GM18505 (cell line): ENCODE measurements around the gene SPRED2.

ENCODE experiments used
- ATAC-seq: cut with Tn5 transposase; IDR thresholded peaks from one replicate; pipeline ENCODE4 v1.9.1; 2021; ENCODE audit not compliant: unreplicated experiment
- POLR2A ChIP-seq: IDR thresholded peaks from 4 replicates; pipeline ENCODE4 v1.6.1; 2011; ENCODE audit warnings: borderline replicate concordance; ENCODE audit not compliant: insufficient read depth, insufficient read length; ENCODE audit errors: extremely low read depth

SPRED2 gene

DNA sequence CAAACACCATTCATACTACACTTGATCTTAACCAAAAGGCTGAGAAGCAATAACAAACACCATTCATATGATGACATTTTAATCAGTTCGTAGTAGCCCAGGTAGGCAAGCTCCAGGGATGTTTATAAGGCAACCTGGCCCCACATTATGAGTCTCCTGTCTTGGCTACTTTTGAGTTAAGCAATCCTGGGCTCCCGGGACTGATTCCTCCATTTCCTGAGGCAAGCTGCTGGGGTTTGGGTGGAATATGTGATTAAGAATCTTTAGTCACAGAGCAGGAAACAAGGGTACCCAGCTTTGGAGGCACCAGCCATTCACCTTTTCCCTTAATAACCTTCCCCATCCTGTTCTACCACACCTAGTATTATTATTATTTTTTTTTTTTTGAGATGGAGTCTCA, 24.5 kb upstream of the SPRED2 start:
- no peak for ATAC-seq
- no peak for TF ChIP-seq POLR2A

DNA sequence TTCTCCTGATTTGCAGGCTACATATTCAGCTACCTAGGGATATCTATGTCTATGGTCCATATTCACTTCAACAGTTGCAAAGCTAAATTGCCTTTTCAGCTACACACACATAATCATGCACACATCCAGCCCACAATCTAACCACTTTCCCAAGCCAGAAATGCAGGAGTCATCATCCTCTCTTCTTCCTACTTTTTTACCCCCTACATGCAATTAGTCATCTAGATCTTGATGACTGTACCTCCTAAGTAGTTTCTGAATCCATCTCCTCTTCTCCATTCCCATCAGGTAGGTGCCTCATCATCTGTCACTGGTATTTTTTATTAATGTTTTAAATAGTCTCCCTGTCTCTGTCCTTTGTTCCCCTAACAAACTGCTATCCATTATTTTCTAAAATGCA, 23.7 kb upstream of the SPRED2 start:
- no peak for TF ChIP-seq POLR2A
- ATAC-seq, result no peak

DNA sequence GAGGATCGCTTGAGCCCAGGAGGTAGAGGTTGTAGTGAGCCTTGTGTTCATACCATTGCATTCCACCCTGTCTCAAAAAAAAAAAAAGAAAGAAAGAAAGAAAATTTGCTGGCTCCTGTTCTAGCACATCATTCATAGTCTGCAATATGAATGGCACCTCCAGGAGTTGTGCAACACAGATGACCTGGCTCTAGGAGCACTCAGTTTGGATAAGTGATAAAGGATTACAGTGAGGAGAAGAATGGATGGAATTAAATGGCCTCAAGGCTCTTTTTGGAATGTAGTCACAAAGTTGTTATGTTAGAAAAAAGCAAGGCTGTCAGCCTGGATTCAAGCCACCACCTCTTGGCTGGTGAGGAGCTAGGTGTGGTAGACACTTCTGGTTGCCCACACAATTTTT, 21.5 kb upstream of the SPRED2 start:
- no peak for TF ChIP-seq POLR2A
- ATAC-seq, result no peak

DNA sequence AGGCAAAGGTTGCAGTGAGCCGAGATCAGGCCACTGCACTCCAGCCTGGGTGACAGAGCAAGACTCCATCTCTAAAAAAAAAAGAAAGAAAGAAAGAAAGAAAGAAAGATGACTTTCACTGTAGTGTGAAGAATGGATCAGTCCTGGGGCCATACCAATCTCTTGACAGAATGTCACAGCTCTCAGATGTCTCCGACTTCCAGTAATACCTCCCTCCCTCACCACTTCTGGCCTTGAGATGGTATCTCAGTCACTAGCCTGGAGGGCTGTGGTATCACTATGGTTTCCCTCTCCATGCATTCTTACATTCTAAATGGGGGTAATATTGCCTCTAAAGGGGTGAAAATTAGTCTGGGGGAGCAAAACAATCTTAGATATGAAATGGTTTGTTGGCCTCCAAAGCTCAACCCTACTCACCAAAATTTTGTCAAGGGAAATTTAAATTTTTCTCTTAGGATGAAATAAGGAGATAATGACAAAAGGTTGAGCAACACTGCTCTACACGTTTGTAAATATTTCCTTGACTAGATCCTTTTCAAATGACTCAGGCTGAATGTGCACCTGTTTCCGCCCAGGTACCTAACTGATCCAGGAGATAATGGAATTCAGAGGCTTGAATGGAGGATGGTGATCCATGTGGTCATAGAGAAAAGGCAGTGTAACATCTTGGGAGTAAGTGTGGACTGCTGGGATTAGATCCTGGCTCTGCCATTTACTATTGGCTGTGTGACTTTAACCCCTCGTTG, 19.9 kb upstream of the SPRED2 start:
- no peak for ATAC-seq
- no peak for TF ChIP-seq POLR2A

DNA sequence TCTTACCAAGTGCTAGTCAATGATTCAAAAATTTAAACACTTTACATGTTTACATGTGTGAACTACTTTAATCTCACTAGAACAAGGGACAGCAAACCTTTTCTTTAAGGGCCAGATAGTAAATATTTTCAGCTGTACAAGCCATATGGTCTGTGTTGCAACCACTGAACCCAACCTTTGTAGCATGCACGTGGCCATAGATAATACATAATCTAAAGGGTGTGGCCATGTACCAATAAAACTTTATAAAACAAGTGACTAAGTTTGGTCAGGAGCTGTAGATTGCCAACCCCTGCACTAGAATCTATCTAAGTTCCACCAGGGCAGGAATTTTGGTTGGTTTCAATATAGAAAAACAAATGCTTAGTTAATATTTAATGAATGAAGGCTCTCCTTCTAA, 18.4 kb upstream of the SPRED2 start:
- no peak for ATAC-seq
- TF ChIP-seq POLR2A, result no peak

DNA sequence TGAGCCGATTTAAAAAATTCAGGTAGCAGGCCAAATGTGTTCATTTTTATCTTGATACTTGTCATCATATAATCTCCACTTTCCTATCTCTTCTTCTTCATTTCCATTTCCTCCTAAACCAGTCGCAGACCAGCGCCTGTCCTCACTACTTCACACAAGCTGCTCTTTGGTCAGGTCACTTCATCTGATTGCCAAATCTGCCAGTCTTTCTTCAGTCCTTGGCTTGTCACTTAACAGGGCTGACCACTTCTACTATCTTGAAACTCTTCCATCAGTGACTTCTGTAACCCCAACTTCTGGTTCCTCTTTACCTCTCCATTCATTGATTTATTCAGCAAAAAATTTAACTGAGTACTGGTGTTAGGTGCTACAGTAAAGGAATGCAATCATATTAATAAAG, 18.0 kb upstream of the SPRED2 start:
- TF ChIP-seq POLR2A, result no peak
- ATAC-seq, result no peak

DNA sequence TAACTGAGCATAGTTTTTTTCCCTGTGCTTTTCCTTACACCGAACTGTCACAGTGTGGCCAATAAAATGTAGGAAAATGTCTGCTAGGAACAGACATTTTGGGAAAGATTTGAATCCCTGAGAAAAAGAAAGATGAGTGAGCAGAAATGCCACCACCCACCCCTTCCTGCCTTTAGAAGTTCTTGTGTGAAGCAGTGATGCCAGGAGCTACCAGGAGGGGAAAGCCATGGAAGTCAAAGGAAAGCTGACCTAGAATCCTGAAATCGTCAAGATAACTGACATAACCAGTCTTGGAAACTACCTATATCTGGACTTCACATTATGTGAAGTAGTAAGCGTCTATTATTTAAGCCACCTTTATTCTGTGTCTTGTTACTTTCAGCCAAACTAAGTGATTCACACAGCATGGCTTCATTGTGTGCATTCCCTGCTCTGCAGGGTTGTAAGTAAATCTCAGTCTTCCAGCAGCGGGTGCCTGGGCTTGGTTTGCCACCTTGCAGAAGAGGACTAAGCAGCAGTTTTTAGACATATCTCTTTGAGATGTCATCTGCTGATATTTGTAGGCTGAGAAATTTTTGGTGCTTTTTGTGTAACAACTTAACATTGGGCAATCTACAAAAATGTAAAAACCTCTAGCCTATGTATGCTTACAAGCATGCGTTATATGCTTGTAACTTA, 11.2 kb upstream of the SPRED2 start:
- no peak for TF ChIP-seq POLR2A
- no peak for ATAC-seq

DNA sequence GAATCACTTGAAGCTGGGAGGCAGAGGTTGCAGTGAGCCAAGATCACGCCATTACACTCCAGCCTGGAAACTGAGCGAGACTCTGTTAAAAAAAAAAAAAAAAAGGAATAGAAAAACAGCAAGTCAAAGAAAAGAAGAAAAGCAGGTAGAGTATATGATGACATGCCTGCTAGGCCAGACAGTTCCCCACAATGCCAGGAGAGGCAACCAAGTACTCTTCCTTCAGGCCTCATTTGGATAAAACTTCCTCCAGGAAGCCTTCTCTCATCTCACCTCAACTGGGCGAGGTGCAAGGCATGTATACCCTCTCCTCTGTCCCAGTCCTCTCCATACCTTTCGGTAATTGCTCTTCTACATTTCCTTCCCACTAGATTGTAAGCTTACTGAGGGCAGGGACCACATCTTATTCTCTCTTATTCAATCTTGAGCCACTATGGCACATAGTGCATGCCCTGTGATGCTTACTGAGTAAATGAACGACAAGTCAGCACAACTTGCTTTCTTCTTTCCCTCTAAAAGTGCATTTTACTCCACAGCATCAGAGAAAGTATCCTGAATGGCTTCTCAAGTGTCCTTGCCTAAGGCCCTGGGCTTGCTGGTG, 10.1 kb upstream of the SPRED2 start:
- ATAC-seq, result no peak
- no peak for TF ChIP-seq POLR2A

DNA sequence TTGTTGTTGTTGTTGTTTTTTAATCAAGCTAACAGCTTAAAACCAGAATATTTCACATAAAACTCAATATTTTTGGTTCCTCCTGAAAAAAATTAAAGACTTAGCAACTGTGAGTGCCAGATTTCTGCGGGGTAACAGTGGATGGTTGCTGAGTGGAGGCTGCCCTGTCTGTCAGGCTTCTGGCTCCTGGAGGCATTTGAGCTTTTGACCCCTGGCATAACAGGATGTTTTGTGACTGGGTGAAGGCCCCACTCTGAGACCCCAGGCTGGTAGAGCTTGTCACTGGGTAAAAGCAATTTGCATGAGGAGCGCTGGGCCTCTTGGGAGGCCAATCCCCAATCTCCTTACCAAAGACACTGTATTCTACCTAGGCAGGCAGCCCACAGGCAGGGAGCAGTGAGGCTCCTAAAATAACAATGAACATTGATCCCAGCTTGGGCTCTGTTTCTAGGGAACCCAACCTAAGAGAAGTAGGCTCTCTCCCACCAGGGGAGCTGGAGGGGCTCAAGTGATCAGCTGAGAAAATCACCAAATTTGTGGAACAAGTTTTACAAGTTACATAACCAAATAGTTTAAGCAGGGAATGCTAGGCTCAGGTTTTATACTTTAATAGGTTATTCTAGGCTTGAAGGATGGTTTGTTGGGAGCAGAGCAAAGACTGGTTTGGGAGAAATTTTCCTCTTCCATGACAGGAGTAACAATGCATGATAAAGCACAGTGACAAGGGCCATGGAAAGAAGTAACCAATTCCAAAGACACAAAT, 5.9 kb upstream of the SPRED2 start:
- TF ChIP-seq POLR2A, result no peak
- ATAC-seq, result no peak

DNA sequence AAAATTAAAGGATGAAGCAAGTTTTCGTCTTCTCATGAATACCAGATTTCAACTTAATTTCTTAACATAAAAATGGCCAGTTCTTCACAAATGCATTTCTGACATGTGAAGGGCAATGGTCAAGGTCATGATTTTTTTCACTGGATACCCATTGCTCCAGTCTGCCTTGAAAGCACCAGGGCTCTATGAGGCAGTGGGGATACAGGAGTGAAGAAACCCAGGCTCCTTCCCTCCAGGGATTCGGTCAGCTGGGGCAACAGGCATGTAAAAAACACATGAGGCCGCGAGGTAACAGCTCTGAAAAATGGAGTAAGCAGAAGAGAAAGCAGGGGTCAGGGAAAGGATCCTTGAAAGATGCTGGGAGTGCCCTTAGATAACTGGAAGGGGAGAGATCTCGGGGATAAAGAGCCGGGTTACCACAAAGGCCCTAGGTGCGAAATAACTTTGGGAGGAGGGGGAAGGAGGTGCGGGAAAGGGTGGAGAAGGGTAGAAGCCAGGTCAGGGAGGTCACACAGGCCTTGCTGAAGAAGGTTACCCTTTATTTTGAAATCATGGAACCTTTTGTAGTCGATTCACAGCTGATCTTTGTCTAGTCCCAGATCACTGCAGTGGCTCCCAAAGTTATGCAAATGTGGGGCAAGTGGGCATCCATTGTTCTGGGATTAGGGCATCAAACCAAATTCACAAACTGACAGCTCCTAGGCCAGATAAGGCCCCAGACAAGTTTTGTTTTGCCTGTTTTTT, 5.2 kb upstream of the SPRED2 start:
- no peak for ATAC-seq
- no peak for TF ChIP-seq POLR2A

DNA sequence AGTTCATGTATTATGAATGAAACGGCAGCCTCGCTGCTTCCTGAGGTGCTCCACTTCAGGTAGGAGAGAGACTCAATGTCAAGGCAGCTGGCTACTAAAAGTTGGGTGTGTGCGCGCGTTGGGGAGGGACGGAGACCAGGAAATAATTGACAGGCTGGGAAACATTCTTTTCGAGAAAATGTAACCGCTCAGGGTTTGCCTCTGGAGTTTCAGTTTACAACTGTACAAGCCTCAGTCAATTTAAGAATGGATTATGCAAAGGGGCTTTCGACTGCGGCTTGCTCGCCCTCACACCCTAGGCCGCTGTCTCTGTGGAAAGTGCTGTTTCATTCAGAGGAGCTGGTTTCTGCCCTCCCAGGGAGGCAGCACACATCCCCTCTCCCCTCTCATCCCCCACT, 4.4 kb upstream of the SPRED2 start:
- TF ChIP-seq POLR2A, result no peak
- peak; percentile 52 for ATAC-seq

DNA sequence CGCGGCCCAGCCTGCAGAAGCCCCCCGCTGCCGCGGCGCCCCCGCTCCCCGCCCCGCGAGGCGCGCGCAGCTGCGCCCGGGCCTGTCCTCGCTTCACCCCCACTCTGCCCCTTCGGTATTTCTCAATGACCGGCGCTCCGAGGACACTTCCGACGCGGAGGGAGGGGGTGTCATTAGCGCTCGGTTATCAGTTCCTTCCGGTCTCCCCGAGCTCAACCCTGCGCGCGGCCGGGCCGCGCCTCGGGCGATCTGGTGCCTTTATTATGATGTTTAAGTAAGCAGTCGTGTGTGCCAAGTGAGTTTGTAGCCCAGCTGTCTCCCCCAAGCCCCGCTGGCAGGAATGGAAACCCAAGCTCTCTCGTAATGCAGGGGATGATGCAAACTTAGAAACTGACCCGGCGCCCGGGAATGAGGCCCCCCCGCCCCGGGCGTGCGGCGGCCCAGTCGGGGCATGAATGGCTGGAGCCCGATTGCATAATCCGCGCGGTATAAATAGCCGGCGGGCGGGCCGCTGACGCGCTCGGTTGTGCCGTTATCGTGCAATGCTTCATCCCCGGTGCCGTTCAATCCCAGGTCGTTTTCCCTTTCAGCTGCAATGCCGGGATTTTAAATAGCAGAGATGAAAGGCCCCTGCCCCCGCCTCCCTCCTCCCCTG, 3.9 kb upstream of the SPRED2 start:
- TF ChIP-seq POLR2A, result peak; percentile 43
- ATAC-seq, result peak; percentile 23
